GM06990 (cell line): Measurements from ENCODE around the gene MDM1.

Experiments used
- DNase-seq: peaks from one replicate; pipeline ENCODE4 v3.0.0-alpha.2; 2011; ENCODE audit not compliant: insufficient read length; ENCODE audit errors: extremely low read depth
- H3K27me3 ChIP-seq: replicated peaks from 2 replicates; pipeline ENCODE4 v1.6.0; 2011; ENCODE audit warnings: low read length; ENCODE audit not compliant: control insufficient read depth, insufficient read depth
- H3K36me3 ChIP-seq: 2 replicates; pipeline ENCODE4 v1.5.1; 2011; ENCODE audit warnings: low read length; ENCODE audit not compliant: control insufficient read depth, insufficient read depth
- H3K4me3 ChIP-seq: replicated peaks from 2 replicates; pipeline ENCODE4 v1.5.1; 2011; ENCODE audit warnings: low read depth, mild to moderate bottlenecking, control low read depth, low read length
- TF ChIP-seq, protein P1 (sequence below): IDR thresholded peaks from 2 replicates; pipeline ENCODE4 v1.5.1; 2011; ENCODE audit warnings: low read length, control low read depth, mild to moderate bottlenecking, inconsistent platforms; ENCODE audit not compliant: insufficient read depth, poor library complexity, severe bottlenecking

Gene MDM1

DNA sequence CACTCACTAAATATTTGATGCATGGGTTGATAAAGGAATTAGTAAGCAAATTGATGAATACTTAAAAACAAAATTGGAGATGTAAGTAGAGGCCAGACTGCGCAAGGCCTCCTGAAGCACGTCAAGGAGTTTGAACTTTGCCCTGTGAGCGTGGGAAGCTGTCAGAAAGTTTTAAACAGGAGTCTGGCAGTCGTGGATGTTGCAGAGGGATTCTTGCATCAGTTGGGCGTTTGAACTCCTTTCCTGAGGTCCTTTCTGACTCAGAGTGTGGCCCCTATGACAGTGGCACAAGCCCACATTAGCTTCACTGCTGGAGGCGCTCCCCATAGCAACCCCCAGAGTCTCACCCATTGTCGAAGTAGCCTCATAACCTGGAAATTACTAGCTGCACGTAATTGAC lies 60.8 kb downstream of the MDM1 start:
- Histone ChIP-seq H3K36me3 (no peaks in the 10 kb centered on the region), H3K4me3 (no peak overlapping the region), H3K27me3 (no peaks in the 10 kb centered on the region)
- TF ChIP-seq, protein P1, sequence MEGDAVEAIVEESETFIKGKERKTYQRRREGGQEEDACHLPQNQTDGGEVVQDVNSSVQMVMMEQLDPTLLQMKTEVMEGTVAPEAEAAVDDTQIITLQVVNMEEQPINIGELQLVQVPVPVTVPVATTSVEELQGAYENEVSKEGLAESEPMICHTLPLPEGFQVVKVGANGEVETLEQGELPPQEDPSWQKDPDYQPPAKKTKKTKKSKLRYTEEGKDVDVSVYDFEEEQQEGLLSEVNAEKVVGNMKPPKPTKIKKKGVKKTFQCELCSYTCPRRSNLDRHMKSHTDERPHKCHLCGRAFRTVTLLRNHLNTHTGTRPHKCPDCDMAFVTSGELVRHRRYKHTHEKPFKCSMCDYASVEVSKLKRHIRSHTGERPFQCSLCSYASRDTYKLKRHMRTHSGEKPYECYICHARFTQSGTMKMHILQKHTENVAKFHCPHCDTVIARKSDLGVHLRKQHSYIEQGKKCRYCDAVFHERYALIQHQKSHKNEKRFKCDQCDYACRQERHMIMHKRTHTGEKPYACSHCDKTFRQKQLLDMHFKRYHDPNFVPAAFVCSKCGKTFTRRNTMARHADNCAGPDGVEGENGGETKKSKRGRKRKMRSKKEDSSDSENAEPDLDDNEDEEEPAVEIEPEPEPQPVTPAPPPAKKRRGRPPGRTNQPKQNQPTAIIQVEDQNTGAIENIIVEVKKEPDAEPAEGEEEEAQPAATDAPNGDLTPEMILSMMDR = no peak
- DNase-seq = no peak

DNA sequence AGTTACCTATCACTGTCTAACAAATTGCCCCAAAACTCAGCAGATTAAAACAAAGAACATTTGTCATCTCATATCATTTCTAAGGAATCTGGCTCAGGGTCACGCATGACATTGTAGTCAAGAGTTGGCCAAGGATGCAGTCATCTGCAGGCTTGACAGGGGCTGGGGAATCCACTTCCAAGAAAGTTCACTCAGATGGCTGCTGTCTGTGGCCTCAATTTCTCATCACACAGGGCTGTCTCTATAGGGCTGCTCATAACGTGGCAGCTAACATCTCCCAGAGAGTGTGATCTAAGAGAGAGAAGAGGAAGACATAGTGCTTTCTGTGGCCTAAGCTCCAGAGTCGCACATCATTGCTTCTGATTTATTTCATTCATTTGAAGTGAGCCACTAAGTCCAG lies 61.8 kb downstream of the MDM1 start:
- TF ChIP-seq, protein P1 = no peak
- Histone ChIP-seq H3K36me3 (no peaks in the 10 kb centered on the region), H3K27me3 (no peaks in the 10 kb centered on the region), H3K4me3 (no peak overlapping the region)
- DNase-seq = no peak

DNA sequence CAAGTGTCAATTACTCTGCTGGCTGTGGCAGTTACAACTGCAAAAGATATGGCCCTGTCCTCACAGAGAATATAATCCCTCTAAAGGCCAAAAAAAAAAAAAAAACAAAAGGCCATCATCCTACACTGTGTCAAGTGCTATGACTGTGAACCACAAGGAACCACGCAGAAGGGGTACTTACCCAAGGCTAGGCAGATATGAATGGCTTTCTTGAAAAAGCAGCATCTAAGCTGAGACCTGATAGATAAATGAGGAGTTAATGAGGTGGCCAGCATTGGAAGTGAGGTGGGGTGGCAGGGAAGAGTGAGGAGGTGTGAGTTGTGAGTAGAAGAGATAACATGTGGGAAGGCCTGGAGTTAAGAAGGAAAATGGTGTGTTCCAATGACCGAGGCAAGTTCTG lies 62.4 kb downstream of the MDM1 start:
- no peak for DNase-seq
- H3K4me3 ChIP-seq = no peak overlapping the region
- TF ChIP-seq, protein P1 = no peak
- no peaks in the 10 kb centered on the region for H3K36me3 ChIP-seq
- no peaks in the 10 kb centered on the region for H3K27me3 ChIP-seq

- no peak for DNase-seq
- TF ChIP-seq, protein P1 = no peak
- Histone ChIP-seq H3K4me3 (no peak overlapping the region), H3K27me3 (no peaks in the 10 kb centered on the region), H3K36me3 (no peaks in the 10 kb centered on the region)
Observed at GRCh38 chr12:68268967-68269366, 63.2 kb downstream of the MDM1 start.

DNA sequence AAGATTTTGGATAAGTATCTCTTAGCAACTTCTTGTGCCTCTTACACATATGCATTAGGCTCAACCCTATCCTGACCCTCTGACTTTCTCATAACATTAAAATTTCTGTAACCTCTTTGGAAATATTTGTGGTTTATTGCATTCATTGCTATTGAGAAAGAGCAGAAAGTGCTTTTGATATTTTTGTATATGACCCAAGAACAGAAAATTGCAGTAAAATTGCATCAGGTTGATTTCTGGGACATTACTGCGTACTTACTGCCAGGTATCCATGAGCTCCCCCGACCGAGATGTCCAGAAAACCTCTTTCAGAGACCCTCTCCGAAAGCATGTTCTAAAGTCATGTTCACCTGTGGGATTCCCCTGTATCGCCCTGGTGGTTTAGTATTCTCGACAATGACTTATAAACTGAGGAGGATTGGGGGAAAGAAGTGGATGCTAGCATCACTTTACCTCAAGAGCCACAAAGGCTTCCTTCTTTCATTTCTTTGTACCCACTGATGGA lies 64.2 kb downstream of the MDM1 start:
- Histone ChIP-seq H3K36me3 (no peaks in the 10 kb centered on the region), H3K4me3 (no peak overlapping the region), H3K27me3 (no peaks in the 10 kb centered on the region)
- no peak for DNase-seq
- TF ChIP-seq, protein P1 = no peak

- no peaks in the 10 kb centered on the region for H3K27me3 ChIP-seq
- TF ChIP-seq, protein P1 = no peak
- DNase-seq = no peak
- no peaks in the 10 kb centered on the region for H3K36me3 ChIP-seq
- H3K4me3 ChIP-seq = no peak overlapping the region
Observed at GRCh38 chr12:68264857-68265256, 67.3 kb downstream of the MDM1 start.
